ENCODE data around the gene CCSER2.
"Not testable (repeated sequence)": the region's sequence is repeated elsewhere in the genome, so short reads cannot be mapped to it uniquely, and the experiment has no call there.

The CCSER2 gene

GRCh38 chr10:84447701-84448400 lies 119.5 kb downstream of the CCSER2 start:
- no peak for TF ChIP-seq CTCF (IDR thresholded peaks at IDR 0.05; ENCODE audit: extremely low read depth, insufficient read depth, missing control alignments)
- in situ Hi-C loops (cut with MboI; ENCODE audit: low pct_unique_long_range_greater_than_20kb, low sequenced_read_pairs, unreplicated experiment) = no loop called here
- no peak for DNase-seq (ENCODE audit: low spot score)

- in situ Hi-C loops (cut with MboI; ENCODE audit: low pct_unique_long_range_greater_than_20kb, low sequenced_read_pairs, unreplicated experiment); DNase-seq (ENCODE audit: low spot score): not testable (repeated sequence)
Measured at GRCh38 chr10:84449351-84449750, 121.0 kb downstream of the CCSER2 start.

GRCh38 chr10:84452003-84452402 lies 123.6 kb downstream of the CCSER2 start:
- DNase-seq (ENCODE audit: low spot score) = no peak
- in situ Hi-C loops (cut with MboI; ENCODE audit: low pct_unique_long_range_greater_than_20kb, low sequenced_read_pairs, unreplicated experiment) = no loop called here
- TF ChIP-seq CTCF (IDR thresholded peaks at IDR 0.05; ENCODE audit: extremely low read depth, insufficient read depth, missing control alignments) = no peak

- DNase-seq (ENCODE audit: low spot score) = no peak
- in situ Hi-C loops (cut with MboI; ENCODE audit: low pct_unique_long_range_greater_than_20kb, low sequenced_read_pairs, unreplicated experiment) = no loop called here
- no peak for TF ChIP-seq CTCF (IDR thresholded peaks at IDR 0.05; ENCODE audit: extremely low read depth, insufficient read depth, missing control alignments)
Measured at GRCh38 chr10:84453303-84453702, 124.9 kb downstream of the CCSER2 start.

- no peak for TF ChIP-seq CTCF (IDR thresholded peaks at IDR 0.05; ENCODE audit: extremely low read depth, insufficient read depth, missing control alignments)
- DNase-seq (ENCODE audit: low spot score) = no peak
- in situ Hi-C loops (cut with MboI; ENCODE audit: low pct_unique_long_range_greater_than_20kb, low sequenced_read_pairs, unreplicated experiment) = no loop called here
Measured at GRCh38 chr10:84456126-84456525, 127.7 kb downstream of the CCSER2 start.

- no peak for TF ChIP-seq CTCF (IDR thresholded peaks at IDR 0.05; ENCODE audit: extremely low read depth, insufficient read depth, missing control alignments)
- in situ Hi-C loops (cut with MboI; ENCODE audit: low pct_unique_long_range_greater_than_20kb, low sequenced_read_pairs, unreplicated experiment) = no loop called here
- no peak for DNase-seq (ENCODE audit: low spot score)
Measured at GRCh38 chr10:84460520-84460919, 132.1 kb downstream of the CCSER2 start.

GRCh38 chr10:84469470-84469869 lies 141.1 kb downstream of the CCSER2 start:
- DNase-seq (ENCODE audit: low spot score) = no peak
- in situ Hi-C loops (cut with MboI; ENCODE audit: low pct_unique_long_range_greater_than_20kb, low sequenced_read_pairs, unreplicated experiment) = no loop called here
- TF ChIP-seq CTCF (IDR thresholded peaks at IDR 0.05; ENCODE audit: extremely low read depth, insufficient read depth, missing control alignments) = no peak
